M059J (cell line): ENCODE results near the gene TMEM225B. TPM values are rescaled to one million over a fixed set of nuclear protein-coding genes. Genes with fewer than 3 reads are reported as not detected.
A peak's percentile ranks its signal among the peaks of the same experiment; 100 is the strongest.
"Not testable (repeated sequence)": the region's sequence is repeated elsewhere in the genome, so short reads cannot be mapped to it uniquely, and the experiment has no call there.

Experiments
- DNase-seq: peaks from one replicate; pipeline ENCODE4 v3.0.0-alpha.2; 2012; ENCODE audit warnings: low read depth
- total RNA-seq: library from RNA; depleted of rRNA; stranded (reverse); fragments of >200 nt; shearing (Covaris generic); gene quantifications from 2 replicates; pipeline ENCODE4 v1.2.3, GENCODE V29; 2014; rRNA removed

Gene TMEM225B, protein sequence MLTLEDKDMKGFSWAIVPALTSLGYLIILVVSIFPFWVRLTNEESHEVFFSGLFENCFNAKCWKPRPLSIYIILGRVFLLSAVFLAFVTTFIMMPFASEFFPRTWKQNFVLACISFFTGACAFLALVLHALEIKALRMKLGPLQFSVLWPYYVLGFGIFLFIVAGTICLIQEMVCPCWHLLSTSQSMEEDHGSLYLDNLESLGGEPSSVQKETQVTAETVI
- total RNA-seq: 0.20 and 0.62 TPM in 2 replicates

DNA sequence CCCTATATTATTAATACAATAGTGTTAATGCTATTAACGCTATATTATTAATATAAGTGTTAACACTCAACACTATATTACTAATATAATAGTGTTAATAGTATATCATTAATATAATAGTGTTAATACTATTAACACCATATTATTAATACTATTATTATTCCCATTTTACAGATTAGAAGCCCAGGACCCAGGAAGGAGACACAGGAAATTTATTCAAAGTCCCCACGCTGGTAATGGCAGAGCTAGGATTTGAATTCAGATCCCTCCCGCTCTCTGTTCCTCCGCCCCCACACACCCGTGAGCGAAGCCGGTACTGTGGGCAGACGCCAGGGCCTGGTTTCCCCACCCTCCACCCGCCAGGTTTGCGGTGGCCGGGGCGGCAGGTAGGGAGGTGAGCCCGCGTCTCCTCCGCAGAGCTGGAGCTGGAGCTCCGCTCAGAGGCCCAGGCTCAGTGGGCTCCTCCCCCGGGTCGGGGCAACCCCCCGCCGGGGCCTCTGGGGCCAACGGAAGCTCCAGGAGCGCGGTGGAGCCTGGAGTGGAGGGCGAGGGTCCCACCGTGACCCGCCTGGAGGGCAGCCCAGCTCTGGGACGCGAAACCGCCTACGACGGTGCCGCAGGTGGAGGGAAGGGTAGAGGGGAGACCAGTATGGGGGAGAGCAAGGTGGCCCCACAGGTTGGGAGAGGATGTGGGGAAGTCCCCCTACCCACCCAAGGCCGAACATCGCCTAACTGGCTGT is at the start of gene TMEM225B:
Gene TMEM225B, plus strand, starts transcription at position 506 of the 740 bp plus-strand sequence. CDS start 6,122 bp downstream, outside the sequence.
- DNase-seq: no peak

- not testable (repeated sequence) for DNase-seq
Measured at GRCh38 chr7:99549545-99549944, 48.5 kb upstream of the TMEM225B start.

DNA sequence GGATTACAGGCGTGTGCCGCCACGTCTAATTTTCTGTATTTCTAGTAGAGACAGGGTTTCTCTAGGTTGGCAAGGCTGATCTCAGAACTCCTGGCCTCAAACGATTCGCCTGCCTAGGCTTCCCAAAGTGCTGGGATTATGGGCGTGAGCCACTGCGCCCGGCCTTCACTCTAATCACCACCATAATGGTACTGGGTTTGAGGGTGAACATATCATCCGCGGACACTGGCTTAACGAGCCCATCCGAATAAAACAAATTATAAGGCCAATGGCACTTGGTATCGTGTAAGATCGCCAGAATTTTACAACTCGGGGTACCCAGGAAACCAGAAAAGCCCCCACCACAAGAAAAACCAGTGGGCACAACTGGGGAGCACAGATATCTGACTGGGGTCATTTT is 46.7 kb upstream of the TMEM225B start:
- DNase-seq: no peak

- DNase-seq: peak; percentile 93
Measured at GRCh38 chr7:99551767-99552463, 46.2 kb upstream of the TMEM225B start, which contains the start of gene FAM200A. Gene FAM200A, minus strand, starts transcription at chr7:99552114. Its CDS starts 3,707 bp downstream, at chr7:99548407.

- DNase-seq: no peak
Measured at GRCh38 chr7:99553039-99553438, 45.0 kb upstream of the TMEM225B start.

- no peak for DNase-seq
Measured at GRCh38 chr7:99554939-99555338, 43.1 kb upstream of the TMEM225B start.

- no peak for DNase-seq
Measured at GRCh38 chr7:99557196-99557607, 40.9 kb upstream of the TMEM225B start.

- DNase-seq: peak; percentile 44
Measured at GRCh38 chr7:99557940-99558305, 40.1 kb upstream of the TMEM225B start.

DNA sequence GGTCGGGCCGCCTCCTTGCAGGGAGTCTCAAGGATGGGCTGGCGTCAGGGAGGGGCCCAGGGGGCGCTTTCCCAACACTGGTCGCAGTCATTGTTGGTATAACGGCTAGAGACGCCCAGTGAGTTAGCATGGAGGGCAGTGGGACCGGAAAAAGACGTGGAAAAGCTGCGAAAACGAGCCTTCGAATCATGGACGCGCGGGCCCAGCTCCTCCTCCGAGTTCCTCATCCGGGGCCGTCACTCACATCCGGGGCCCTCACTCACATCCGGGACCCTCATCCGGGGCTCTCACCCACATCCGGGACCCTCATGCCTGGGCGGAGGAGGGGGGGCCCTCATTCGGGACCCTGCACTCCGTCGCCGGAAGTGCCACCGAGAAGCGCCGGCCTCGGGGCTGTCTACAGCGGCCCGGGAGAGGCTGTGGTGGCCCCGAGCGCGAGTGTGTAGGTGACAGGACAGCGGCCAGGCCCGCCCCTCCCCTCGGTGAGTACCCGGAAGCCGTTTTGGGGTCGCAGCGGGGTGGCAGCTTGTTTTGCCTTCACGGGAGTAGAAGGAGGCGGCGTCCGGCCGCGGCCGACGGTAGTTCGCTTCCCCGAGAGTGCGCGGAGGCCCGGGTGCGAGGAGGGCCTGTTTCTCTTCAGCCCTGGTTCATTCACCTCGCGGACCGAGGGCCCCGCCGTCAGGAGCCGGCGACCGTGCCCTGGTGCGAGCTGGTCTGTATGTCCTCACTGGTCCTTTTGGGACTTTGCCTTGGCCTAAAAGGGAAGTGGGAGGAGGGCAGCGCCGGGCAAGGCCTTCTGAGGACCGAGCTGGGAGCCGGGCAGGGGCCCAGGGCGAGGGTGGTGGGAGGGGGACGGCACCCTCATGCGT is 39.5 kb upstream of the TMEM225B start, which contains the start of gene ZNF655:
Gene ZNF655, plus strand, starts transcription at position 337 of the 869 bp plus-strand sequence. CDS start 1,918 bp downstream, outside the sequence.
- peak; percentile 84 for DNase-seq

DNA sequence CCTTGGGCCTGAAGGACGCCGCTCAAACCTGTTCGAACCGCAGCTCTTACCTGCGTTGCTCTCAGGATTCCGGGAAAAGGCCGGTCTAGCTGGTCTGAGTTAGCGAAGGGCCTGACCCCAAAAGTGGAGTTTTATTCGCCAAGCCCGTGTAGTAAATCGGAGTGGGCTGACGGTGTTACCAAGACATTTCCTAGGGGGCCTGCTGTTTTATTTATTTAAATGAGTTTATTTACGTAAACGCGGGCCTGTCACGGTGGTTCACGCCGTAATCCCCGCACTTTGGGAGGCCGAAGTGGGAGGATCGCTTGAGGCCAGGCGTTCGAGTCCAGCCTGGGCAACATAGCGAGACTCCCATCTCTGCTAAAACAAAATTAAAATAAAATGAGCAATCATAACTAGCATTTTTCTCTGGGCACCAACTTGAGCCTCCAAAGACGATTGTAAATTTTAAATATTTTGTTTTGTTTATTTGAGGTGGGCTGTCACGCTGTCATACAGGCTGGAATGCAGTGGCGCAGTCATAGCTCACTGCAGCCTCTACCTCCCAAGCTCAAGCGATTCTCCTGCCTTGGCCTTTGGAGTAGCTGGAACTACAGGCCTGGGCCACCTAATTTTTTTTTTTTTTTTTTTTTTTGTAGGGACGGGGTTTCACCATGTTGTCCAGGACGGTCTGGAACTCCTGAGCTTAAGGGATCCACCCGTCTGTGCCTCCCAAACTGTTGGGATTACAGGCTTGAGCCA is 38.7 kb upstream of the TMEM225B start:
- peak; percentile 51 for DNase-seq

DNA sequence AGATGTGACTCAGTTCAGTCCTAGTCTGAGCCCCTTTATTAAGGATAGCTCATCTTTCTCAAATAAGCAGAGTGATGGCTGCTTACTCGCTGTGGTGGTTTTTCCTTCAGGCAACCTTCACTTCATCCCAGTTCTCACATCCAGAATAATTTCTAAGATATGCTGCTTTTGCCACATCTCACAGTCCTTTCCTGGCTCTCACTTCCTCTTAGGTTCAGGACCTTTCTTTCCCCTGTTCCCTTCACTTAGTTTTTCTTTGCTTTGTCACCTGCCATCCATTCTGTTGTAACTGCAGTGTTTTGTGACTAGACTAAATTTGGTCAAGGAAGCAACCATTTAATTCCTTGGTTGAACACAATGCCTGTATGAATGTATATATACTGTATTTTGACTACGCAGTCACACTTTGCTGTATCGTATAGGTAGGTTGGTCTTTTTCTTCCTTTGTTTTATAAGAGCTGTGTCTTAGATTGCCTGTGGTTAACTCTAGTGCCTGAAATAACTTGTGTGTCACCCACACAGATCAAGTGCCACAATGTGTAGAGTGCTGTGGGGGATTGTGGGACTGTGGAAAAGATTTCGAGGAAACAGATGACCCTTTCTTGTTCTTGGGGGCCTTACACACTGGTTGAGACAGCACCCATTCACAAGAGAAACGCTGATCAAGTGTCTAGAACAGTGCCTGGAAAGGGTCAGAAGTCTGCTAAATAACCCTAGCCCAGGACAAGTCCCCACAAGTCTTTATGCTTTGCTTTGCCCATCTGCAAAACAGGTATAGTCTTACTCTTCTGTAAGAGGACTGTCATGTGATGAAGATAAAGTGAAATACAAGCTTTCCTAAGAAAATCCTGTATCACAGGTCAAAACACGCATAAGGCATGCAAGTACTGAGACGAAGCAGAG is 37.0 kb upstream of the TMEM225B start:
- DNase-seq: peak; percentile 7

GRCh38 chr7:99561737-99562051 is 36.4 kb upstream of the TMEM225B start:
- no peak for DNase-seq

GRCh38 chr7:99562114-99562784 is 35.8 kb upstream of the TMEM225B start:
- peak; percentile 13 for DNase-seq

- peak; percentile 100 for DNase-seq
Measured at GRCh38 chr7:99562832-99563231, 35.2 kb upstream of the TMEM225B start.

- DNase-seq: peak; percentile 86
Measured at GRCh38 chr7:99563650-99564049, 34.4 kb upstream of the TMEM225B start.

DNA sequence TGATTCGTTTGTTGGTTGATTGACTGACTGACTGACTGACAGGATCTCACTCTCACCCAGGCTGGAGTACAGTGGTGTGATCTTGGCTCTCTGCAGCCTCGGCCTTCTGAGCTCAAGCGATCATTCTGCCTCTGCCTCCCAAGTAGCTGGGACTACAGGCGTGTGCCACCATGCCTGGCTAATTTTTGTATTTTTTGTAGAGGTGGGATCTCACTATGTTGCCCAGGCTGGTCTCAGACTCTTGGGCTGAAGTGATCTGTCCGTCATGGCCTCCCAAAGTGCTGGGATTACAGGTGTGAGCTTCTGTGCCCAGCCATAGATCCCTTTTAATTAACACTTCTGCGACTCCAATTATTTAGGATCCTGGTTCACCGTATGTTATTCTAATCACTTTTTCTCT is 29.3 kb upstream of the TMEM225B start:
- DNase-seq: not testable (repeated sequence)

- DNase-seq: no peak
Measured at GRCh38 chr7:99571768-99572167, 26.3 kb upstream of the TMEM225B start.

- no peak for DNase-seq
Measured at GRCh38 chr7:99573257-99573656, 24.8 kb upstream of the TMEM225B start.

GRCh38 chr7:99576251-99576650 is 21.8 kb upstream of the TMEM225B start:
- DNase-seq: no peak
